HG03135 (cell line): Measurements from ENCODE around the gene ATXN8OS.
"Not testable (repeated sequence)": the region's sequence is repeated elsewhere in the genome, so short reads cannot be mapped to it uniquely, and the experiment has no call there.

Experiments used
- ATAC-seq: cut with Tn5 transposase; IDR thresholded peaks from one replicate; pipeline ENCODE4 v1.9.1; 2021; ENCODE audit warnings: mild to moderate bottlenecking, moderate library complexity; ENCODE audit not compliant: unreplicated experiment

The ATXN8OS gene

DNA sequence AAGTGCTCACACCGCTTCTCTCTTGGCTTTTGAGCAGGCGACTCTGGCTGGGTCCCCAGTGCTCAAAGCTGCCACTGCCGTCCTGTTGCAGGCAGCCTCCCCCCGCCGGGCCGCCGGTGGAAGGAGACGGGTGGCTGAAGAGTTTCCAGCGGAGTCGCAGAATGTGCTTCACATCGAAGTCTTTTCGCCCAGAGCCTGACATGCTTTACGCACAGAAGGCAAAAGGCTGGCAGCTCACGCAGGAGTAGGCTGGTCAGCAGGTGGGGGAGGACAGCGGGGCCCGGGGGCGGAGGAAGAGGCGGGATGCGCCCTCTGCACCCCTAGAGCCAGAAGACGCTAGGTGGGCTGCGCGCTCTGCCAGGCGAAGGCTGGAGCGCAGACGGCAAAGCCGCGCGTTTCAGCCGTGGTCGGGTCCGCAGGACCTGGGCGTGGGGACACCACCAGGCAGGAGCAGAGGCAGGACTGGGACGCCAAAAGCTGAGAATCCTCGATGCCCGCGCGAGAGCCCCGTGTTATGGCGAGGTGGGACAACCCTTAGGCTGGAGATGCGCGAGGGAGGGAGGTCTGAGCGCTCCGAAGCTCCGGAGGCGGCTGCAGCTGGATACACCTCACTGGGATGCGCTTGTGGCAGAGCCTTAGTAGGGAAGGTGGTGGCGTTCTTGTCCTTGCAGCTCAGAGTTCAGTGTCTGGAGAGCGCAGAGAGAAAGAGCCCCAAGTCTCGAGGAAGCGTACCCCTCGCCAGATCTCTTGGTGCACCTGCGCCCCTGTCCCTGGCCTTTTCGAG, at the start of gene ATXN8OS:
Gene ATXN8OS (plus strand): TSS at position 329 of the 784 bp plus-strand sequence.
- no peak for ATAC-seq

DNA sequence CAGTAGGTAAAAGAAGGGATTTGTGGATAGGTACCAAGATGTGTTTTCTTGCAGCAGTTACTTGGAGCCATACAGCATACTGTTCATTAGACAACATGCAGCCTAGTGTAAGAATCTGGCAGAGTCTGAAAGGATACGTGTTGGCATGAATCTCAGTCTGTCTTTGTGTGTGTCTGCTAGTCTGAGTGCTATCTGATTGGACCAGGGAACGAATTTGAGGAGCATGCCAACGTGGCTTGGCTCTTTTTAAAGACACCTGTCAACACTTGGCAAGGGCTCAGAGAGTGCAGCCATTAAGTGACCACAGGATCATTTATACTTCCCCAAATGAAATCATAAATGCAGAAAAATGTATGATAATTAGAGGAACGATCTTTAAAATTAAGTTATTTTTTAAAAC, 27.6 kb upstream of the ATXN8OS start:
- no peak for ATAC-seq

- ATAC-seq = no peak
Observed at GRCh38 chr13:70087247-70087646, 20.4 kb upstream of the ATXN8OS start.

- no peak for ATAC-seq
Observed at GRCh38 chr13:70088926-70089325, 18.7 kb upstream of the ATXN8OS start.

DNA sequence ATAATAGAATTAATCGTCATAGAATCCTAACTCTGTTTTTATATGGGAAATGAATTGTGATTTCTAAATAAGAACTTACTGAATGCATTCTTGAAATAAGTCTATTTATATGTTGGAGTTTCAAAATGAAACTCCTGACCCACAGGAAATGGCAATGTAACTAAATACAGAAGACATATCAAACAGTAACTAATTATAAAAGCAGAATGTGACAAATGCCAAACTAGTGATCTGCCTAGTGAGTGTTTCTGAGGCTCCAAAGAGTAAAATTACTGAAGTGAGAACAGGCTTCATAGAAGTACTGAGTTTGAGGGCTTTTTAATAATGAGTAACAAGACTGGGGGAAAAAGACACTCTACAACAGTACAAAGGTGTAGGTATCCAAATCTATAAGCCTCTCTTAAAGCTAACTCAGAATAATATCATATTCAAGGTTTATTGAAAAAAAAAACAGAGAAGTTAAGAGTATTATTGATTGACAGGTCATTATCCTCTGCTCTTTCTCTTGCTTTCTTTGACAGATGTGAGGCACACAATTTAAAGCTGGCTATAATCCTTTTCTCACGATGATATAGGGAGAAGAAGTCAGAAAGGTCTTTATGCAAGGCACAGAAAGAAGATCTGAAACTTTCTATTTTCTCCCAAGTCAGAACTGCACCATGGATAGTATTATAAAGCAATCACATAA, 17.4 kb upstream of the ATXN8OS start:
- peak; percentile 94 for ATAC-seq

DNA sequence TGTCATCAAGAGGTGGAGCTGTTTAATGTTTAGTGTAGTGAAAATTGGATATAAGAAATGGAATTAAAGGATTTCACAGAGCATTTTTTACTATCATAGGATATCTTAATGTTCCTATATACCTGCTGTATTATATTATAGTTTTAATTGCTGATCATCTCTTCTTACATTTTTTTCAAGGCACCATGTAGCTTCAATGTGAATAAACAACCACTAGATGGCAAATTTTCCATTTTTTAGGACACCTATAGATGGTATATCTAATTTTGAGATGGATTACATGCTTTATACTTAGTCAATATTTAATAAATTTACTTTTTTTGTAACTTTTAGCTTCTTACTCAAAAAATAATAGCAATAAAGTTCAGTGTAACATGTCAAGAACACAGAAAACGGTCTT, 9.0 kb upstream of the ATXN8OS start:
- ATAC-seq = no peak

- no peak for ATAC-seq
Observed at GRCh38 chr13:70104481-70104880, 3.1 kb upstream of the ATXN8OS start.

GRCh38 chr13:70107125-70107497, 515 bp upstream of the ATXN8OS start:
- no peak for ATAC-seq

- no peak for ATAC-seq
Observed at GRCh38 chr13:70108356-70109105, 905 bp downstream of the ATXN8OS start, which contains the start of gene KLHL1. KLHL1 (minus strand) TSS chr13:70108452; CDS start chr13:70107699, 753 bp downstream.

- no peak for ATAC-seq
Observed at GRCh38 chr13:70117338-70117905, 9.8 kb downstream of the ATXN8OS start.

GRCh38 chr13:70125693-70126092, 18.1 kb downstream of the ATXN8OS start:
- ATAC-seq = no peak

- ATAC-seq = no peak
Observed at GRCh38 chr13:70128098-70128497, 20.5 kb downstream of the ATXN8OS start.

GRCh38 chr13:70142658-70143057, 35.0 kb downstream of the ATXN8OS start:
- ATAC-seq = not testable (repeated sequence)

- no peak for ATAC-seq
Observed at GRCh38 chr13:70162141-70162540, 54.5 kb downstream of the ATXN8OS start.

- no peak for ATAC-seq
Observed at GRCh38 chr13:70170689-70171088, 63.1 kb downstream of the ATXN8OS start.

DNA sequence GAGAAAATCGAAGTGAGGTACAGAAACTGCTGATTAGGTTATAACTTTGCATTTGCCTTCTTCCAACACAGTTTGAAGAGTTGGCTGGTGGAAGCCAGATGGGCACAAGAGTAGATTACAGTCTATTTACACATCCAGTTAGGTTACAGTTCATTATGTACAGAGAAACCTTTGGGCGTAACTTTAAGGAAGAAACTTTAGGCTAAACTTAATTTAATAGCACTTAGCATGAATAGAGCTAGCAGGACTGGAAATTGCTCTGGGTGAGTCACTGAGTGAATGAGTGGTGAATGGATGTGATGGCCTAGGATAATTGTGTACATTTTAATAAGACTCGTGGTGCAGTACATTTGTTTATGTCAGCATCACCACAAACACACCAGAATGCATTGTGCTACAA, 63.5 kb downstream of the ATXN8OS start:
- no peak for ATAC-seq

- no peak for ATAC-seq
Observed at GRCh38 chr13:70172946-70173597, 65.4 kb downstream of the ATXN8OS start.

- no peak for ATAC-seq
Observed at GRCh38 chr13:70173598-70173959, 66.0 kb downstream of the ATXN8OS start.

- ATAC-seq = no peak
Observed at GRCh38 chr13:70178346-70178745, 70.7 kb downstream of the ATXN8OS start.
